Measurements from ENCODE around the gene KCNA1. TPM values are rescaled to one million over a fixed set of nuclear protein-coding genes. Genes with fewer than 3 reads are reported as not detected.

The KCNA1 gene
- not detected in 2 replicates for total RNA-seq

GRCh38 chr12:4909734-4910501 lies at the start of gene KCNA1:
Gene KCNA1 (plus strand): TSS chr12:4909905. CDS start chr12:4911379, 1,474 bp downstream.

Other genes with a start within 250 kb of the KCNA1 start
- not detected in 2 replicates for gene GALNT8, start 189.5 kb upstream of the KCNA1 start, total RNA-seq
- not detected in 2 replicates for gene KCNA5, start 134.0 kb downstream of the KCNA1 start, total RNA-seq